T1000 (cell line): ENCODE data around the gene PAK1.

Experiments
- DNase-seq: peaks from one replicate; lab custom pipeline; 2025; ENCODE audit warnings: mixed read lengths; lab: John Stamatoyannopoulos, UW

PAK1 gene

DNA sequence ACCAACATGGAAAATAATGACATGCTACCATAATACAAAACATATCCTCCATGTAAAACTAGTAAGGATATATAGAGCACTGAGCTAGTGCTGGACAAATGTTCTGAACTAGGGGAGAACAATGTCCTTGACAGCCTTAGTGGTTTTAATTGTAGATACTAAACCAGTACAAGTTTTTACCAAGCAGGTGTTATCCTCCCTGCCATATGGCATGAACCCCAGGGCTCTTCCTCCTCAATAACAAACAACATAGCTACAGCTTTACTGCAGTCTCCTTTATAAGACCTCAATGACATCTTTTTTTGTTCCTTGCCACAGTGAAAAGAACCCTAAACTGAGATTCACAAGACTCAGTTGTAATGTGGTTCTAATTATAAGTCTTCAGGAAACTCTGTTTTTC lies 102.2 kb downstream of the PAK1 start:
- no peak for DNase-seq

DNA sequence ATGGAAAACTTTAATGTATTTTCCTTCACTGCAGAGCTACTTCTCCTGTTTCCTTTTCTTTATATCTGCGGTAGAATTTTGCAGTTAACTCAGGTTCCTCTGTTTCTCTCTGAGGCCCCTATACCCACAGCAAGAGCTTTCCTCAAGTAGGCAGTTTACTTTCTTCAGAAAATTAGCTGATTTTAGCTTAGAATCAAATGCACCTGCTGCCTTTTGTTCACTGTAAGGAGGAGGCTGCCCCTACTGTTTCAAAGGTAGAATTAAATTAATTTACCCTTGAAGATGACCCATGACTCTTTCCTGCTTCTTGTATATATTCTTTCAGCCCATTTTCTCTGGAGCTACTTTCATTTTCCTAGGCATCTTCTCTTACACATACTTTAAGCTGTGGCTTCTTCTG lies 103.7 kb downstream of the PAK1 start:
- no peak for DNase-seq

DNA sequence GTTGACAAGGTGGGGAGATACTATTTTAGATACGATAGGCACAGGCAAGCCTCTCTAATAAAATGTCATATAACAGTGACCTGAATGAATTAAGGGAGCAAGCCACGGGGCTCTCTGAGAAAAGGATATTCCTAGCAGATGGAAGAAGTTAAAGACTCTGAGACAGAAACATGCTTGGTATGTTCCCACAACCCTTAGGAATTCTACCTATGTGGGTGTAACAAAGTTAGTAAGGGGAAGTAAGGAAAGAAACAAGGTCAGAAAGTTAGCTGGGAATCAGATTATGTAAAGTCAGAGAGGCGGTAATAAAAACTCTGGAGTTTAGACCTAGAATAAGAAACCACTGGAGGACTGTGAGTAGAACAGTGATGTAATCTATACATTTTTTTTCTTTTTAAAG lies 112.7 kb downstream of the PAK1 start:
- no peak for DNase-seq

DNA sequence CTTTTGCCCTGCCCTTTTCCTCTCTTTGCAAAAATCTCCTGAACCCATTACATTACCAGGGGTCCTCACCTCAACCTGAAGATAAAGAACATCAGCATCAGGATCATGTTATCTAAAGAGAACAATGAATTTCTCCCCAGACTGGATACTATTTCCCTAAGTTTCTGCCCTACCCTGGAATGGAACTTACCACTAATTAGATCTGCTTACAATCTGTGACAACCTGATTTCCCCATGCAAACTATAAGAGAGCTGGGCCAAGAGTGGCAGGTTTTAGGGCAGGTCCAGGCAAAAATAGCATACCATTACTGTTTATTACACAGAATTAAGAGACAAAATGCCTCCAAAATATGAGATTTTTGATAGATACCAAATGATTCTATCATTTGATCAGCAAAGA lies 114.4 kb downstream of the PAK1 start:
- DNase-seq = no peak

DNA sequence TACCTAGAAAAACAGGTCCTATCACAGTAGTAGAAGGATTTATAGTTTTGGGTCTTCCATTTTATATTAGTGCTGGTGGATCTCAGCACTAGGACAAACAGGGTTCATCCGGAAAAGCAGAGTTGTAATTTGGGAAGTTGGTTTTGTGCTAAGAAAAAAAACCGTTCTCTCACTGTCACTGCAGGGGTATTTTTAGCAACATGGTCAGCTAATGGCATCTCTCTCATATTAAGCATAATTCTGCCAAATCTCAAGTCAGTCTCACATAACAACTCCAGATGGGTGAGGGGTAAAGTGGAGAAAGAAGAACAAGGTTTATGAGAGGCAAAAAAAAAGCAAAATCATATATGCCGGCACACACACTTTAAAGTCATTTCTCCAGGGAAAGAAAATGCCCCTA lies 120.8 kb downstream of the PAK1 start:
- no peak for DNase-seq

DNA sequence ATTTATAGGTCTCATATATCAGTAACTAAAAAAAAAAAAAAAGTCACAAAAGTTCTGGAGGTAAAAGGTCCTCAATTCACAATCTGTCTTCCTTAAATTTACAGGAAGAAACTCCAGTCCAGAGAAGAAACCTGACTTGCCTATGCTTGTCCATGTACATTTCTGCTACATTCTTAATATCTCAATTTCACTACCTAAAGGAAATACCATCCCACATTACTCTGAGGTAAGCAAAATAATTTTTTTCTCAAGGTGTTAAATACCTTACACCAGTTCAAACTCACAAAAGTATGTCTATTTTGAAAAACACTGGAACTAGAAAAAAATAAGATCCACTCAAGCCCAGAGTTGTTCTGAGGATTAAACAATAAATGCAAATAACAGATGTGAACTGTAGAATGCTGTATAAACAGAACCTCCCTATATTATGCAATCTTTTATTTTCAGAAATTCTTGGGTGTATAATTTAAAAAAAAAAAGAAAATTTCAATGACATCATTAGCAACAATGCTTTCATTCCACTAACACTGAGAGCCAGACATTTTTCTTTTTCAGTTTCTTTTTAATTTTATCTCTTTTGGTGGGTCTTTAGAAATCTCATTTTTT lies 122.5 kb downstream of the PAK1 start:
- no peak for DNase-seq

DNA sequence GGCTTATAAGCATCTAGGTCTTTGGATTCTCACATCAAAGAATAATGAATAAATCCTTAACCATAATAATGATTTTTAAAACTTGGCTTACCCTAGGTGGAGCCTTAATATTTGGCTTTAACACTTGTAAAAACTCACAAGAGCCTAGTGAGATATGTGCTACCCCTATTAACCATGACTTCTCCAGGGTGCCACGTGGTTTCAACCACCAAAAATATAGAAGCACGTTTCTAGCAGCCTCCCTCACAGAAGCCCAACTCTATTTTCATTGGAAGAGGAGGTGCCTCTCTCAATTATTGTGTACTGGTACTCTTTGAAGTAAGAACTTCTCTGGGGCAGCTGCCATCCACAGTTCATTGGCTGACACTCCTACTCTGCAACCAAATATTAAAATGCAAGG lies 125.9 kb downstream of the PAK1 start:
- DNase-seq = no peak

DNA sequence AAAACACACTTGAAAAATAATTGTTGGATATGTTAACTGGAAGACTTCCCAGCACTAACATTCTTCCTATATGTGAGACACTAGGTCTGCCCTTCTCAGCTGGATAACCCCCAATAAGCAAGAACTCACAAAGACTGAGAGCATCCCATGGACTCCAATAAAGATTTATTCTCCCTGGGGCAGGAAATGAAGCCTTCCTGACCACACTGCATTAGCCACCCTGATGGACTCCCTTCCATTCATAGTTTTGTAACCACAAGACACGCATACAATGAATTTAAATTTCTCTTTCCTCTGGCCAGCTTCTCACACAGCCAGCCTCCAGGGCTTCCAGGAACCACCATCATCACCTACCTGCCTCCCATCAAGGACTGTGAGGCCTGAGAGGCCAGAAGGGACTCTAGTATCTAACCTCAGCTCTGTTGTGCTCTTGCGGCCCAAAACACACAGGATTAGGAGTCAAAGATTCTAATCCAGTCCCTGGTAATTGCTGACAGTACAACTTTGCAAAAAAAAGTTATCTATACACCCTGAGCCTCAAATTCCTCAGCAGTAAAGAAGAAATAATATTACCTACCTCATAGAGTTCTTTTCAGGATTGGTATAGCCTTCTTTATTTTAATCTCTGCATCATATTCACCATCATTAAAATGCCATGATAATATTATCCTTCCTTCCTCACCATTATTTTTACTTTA lies 126.8 kb downstream of the PAK1 start:
- peak; percentile 7 for DNase-seq

DNA sequence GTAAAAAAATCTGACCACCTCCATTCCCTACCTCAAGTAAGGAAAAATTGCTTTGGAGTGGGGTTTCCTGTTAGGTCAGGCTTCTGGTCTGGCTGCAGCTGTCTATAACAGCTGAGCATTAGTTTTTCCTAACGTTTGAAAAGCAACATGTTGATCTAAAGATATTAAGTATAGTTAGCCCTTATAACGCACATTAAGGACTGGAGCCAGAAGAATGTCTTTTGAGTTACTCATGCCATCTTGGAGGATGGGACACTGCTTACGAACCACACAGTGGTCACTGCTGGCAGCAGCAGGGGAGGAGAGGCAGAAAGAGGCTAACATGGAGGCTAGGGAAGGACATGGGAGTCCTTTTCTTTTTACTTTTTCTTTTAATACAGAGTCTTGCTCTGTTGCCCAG lies 128.3 kb downstream of the PAK1 start:
- no peak for DNase-seq

DNA sequence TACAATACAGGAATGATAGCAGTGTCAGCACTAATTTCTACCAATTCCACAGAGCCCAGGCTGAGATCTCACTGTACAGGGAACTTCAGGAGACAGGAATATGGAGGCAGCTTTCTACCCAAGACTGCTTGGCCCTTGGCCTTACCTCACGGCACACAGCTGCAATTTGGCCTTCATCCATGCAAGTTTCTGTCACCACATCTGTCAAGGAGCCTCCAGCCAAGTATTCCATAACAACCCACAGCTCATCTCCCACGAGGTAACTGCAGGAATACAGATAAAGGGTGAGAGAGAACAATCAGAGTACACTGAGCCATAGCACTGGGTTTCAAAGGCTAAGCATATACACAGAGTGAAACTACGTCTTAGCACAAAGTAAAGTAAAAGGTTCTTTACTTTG lies 133.4 kb downstream of the PAK1 start:
- no peak for DNase-seq

DNA sequence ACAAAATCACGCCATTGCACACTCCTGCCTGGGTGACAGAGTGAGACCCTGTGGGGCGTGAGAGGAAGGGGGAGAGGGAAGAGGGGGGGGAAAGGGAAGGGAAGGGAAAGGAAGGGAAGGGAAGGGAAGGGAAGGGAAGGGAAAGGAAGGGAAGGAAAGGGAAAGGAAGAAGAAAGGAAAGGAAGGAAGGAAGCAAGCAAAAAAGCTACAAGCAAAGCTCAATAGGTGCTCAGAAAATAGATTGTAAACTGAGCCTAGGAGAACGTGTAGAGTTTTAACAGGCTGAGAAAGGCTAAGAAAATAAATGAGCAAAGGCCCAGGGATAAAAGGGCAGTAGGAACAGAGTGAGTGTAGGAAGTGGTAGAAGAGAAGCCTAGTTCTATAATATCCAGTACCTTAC lies 141.6 kb downstream of the PAK1 start:
- DNase-seq = no peak

DNA sequence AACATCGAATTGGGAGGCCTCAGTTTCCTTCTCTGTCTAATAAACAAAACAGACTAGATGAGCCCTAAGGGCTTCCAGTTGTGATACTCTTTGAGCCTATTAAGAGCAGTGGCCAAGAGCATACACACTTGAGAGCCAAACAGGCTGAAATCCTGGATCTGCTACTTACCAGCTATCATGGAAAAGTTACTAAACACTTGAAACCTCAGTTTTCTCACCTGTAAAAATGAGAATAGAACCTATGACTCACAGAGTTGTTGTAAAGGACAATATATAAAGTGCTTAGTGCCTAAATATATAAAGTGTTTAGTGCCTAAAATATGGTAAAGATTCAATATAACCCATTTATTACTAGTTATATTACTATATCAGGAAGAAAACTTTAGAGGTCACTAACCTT lies 148.7 kb downstream of the PAK1 start:
- no peak for DNase-seq

DNA sequence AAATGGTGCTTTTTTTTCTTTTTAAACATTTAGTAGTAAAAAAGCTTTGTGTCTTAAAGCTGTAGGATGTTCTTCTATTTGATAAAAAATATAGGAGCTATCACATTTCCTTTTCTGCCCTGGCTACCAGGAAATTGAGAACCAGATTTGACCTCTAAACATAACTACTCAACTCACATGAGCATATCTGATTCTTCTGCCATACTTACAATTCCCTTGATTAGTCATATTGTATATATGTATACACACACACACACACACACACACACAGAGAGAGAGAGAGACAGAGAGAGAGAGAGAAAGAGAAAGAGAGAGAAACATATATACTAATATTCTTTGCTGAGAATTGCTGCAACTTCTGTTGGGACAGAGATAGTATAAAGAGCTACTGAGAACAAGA lies 149.4 kb downstream of the PAK1 start:
- DNase-seq = no peak

DNA sequence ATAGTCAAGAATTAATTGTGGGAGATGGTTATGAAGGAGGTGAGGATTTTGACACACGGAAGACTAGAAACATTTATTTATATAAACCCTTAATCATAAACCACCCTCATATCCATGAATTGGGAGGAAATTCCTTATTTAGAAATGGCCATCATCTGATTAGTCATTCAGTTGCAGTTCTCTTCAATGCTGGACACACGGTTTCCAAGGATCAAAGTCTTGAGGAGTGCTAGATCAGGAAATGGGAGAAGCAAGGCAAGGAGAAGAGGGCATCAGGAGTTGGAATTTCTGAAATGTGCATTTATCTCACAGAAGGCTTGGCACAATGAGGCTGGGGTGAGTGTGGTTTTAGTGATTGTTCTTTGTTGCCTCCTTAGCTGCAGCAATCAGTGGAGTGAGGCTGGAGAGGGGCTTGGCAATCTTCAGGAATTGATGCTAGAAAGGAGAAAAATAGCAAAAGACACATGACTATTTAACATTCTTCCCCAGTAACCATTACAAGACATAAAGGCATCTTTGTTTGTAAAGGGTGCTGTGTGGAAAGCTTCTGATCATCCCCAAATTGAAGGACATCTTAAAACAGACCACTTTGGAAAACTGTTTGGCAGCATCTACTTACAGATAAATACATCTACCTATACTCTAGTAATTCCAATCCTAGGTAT lies 150.8 kb downstream of the PAK1 start:
- no peak for DNase-seq

DNA sequence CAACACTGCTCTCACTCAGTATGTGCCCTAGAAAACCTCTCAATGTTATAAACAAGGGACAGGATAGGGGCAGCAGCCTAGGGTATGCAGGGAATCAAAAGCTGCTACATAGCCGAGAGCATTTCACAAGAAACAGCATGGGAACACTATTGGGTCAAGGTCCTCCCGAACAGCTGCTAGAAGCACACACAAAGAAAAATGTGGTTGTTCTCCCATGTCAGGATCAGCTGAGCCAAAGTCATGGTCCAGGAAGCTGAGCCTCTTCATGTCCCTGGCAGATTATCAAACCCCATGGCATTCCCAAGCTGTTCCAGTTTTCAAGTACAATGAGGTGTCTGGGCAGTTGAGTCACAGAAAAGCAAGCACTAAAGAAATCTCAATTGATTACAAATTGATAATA lies 151.4 kb downstream of the PAK1 start:
- no peak for DNase-seq

DNA sequence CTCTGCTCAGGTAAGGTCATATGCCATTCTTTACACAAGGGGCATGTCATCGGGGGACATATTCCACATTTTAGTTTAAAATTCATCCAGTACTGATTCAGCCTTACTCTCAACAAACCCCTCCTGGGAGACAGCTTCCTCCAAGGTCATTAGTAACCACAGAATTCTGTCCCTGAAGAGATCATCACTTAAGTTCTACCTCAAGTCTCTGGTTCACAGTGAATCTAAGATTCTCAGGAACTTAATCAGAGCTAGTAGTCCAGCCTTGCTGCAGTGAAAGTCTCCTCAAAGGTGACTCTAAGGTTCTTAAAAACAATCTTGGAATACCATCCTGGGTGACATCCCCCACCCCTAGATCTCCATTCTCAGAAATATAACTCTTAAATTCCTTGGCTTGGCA lies 153.5 kb downstream of the PAK1 start:
- no peak for DNase-seq

DNA sequence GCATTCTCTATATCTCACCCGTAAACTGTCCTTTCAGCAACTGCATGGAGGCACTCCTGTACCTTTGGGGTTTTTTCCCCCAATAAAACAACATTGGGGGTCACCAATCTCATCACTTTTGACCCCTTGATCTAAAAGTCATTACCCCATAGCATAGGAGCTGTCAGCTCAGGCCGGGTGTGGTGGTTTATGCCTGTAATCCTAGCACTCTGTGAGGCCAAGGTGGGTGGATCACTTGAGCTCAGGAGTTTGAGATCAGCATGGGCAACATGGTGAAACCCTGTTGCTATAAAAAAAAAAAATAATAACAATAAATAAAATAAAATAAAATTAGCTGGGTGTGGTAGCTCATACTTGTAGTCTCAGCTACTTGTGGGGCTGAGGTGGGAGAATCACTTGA lies 155.3 kb downstream of the PAK1 start:
- no peak for DNase-seq

DNA sequence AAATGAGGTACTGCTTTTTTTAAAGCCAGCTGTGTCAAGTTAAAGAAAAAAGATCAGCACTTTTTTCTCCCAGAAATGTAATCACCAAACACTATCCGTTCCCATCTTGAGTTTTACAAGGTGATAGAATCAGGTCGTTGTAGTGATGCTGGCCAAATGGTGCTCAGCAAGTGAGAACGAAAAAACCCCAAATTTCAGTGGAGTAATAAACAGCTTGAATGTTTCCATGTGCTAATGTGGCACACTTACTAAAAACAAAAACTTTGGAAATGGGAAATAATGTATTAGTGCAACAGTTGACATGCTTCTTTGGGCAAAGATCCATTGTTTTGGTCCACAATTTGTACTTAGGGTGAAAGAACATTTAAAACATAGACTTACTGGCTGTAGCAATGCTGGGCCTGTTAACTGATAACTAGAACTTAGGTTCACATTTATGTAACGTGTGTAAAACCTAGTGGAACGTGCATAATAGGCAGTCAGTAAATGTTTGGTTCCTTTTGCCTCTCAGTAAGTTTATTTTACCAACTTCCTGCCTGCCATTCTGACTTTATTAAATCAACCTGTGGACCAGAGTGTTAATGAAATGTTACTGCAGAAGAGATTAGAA lies 157.1 kb downstream of the PAK1 start:
- no peak for DNase-seq

DNA sequence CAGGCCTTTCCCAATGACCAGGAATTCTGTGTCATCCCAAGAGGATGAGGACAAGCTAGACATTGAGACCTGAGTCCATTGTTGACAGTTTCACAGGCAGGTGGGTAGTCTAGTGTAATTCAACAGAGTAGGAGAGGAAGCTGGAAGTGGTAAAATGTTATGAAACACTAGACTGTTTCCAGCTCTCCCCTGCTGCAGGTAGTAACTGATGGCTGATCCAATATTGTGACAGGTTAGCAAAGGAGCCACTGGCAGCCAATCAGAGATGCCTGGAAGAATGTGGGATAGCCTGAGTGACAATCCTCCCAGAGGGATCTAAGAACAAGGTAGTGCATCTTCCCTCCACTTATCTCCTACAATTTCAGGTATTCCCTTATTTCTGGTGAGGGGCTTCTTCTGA lies 161.8 kb downstream of the PAK1 start:
- no peak for DNase-seq

DNA sequence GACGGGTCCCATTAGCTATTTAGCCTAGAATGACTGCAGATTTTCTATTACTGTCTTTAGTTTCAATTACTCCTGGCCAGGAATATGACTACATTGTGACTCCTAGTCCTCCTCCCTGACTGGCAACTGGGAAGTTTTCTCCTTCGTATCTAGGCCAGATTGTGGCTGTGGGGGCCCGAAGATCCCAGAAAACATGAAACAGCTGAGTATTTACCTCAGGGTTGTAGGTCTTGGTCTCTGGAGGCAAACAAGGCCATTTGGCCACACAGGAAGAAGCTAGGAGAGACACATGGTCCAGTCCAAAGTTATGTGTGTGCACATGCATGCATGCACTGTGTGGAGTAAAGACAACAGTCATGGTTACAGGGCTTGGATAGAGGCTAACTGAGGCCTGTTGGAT lies 162.2 kb downstream of the PAK1 start:
- no peak for DNase-seq

DNA sequence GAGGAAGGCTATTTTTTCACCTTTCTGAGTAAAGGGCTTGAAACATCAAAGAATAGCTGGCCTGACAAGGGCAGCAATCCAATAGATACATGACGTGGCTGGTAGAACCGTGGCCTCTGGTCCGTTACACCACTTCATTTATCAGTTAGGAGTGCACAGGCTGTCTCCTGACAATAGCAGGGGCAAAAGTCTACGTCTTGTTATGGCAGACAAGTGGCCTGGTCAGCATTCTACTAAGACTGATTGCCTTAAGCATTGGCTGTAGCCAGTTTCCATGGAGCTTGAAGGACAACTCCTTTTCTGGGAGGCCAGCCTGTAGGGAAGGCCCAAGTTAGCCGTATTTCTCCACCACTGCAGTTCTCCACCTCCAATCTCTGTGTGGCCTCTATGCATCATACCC lies 163.2 kb downstream of the PAK1 start:
- DNase-seq = no peak

DNA sequence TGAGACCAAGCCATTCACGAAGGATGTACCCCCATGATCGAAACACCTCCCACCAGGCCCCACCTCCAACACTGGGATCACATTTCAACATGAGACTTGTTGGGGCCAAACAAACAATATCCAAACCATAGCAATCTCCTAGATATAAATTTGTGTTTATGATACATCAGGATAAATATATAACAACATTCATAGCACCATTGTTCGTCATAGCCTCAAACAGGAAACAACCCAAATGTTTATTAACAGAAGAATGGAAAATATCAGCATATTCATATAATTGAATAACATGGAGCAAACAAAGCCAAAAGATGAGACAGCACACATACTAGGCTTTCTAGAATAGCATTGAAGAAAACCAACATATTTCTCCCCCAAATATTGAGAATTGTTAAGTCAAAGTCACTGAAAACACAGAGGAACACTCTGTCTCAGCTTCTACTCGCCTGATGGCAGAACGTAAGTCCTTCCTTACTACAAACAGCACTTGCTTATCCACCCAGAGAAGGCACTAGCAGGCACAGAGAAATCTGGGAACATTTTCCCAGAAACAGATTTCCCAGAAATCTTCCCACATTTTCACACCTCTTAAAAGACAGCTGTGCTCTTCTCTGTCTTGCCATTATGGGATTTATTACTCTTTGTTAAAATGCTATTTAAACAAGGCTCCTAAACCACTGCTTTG lies 164.4 kb downstream of the PAK1 start:
- no peak for DNase-seq

DNA sequence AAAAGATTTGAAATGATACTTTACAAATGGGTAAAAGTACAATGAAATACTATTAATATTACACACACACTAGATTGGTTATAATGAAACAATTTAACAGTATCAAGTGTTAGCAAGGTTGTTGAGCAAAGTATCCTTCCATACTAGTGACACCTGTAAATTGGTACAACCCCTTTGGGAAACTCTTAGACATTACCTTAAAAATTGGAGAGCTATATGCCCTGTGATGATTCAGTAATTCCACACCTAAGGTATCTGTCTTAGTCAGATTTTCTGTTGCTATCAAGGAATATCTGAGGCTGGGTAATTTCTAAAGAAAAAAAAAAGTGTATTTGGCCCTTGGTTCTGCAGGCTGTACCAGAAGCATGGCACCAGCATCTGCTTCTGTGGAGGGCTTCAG lies 165.1 kb downstream of the PAK1 start:
- DNase-seq = no peak
